Measurements from ENCODE around the gene CIC. TPM values are rescaled to one million over a fixed set of nuclear protein-coding genes. Genes with fewer than 3 reads are reported as not detected.
"Not testable (repeated sequence)": the region's sequence is repeated elsewhere in the genome, so short reads cannot be mapped to it uniquely, and the experiment has no call there.

The CIC gene
- total RNA-seq, 1 donor from 2014 or later = 33.7 TPM

GRCh38 chr19:42255766-42256745 lies 13.0 kb upstream of the CIC start:
- peak; percentile 82 for DNase-seq

GRCh38 chr19:42257842-42258241 lies 11.2 kb upstream of the CIC start:
- not testable (repeated sequence) for DNase-seq

GRCh38 chr19:42261763-42262162 lies 7.3 kb upstream of the CIC start:
- DNase-seq = no peak

- not testable (repeated sequence) for DNase-seq
Observed at GRCh38 chr19:42266105-42266504, 2.9 kb upstream of the CIC start.

- DNase-seq = not testable (repeated sequence)
Observed at GRCh38 chr19:42266928-42267603, 2.0 kb upstream of the CIC start.

DNA sequence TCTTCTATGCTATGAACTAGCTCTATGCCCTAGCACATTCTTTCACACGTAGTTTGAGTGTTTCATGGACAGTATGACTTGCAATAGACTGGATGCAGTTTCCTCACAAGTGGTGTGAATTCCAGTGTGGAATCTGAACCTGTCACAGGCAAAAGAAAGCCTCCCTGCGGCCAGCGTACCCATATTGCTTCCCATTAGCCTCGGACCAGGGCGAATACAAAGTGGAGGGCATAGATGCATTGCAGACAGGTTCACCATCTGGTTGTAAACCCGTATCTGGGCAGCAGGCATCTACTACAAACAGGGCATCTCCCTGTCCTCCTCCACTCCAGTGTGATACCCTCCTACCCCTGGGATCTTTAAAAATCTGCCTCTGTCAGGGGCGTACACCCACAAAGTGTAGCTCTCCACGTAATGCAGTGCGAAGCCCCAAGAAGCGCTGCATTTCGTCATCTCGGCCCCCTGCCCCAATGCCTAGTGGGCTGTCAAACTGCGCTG lies 1.4 kb upstream of the CIC start:
- no peak for DNase-seq

GRCh38 chr19:42268142-42268703 lies 829 bp upstream of the CIC start:
- peak; percentile 100 for DNase-seq

DNA sequence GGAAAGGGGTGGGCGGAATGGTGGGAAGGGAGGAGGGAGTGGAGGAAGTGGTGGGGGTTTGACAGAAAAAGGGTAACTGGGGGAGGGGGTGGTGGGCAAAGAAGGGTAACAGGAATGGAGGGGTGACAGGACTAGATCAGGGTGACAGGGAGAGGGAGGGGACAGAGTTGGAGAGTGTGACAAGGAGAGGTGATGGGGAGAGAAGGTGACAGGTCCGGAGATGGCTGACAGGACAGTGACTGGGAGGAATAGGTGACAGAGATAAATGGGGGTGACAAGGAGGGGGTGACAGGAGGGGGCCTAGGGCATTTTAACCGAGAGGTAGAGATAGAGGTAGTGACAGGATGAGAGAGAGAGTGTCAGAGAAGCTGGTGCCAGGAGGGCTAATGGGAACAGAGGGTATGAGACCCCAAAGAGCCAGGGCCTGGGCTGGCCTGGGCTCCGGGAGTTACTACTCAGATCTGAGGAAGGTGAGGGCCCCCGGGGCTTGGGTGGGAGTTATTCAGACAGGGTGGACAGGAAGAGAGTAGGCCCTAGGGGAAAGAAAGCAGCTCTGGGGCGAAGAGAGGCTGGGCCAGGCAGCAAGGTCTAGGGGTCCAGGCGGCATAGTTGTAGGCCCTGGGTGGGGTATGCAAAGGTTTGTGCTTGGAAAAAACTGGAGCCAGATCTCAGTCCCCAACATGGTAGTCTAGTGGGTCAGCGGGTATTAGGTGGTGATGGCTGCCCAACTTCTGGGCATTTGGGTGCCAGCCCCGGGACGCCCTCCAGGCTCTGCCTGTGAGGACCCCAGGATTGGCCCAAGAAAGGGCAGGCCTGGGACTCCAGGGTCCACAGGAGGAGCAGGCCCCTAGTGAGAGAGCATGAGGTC lies 660 bp downstream of the CIC start:
- DNase-seq = peak; percentile 19

GRCh38 chr19:42270346-42271044 lies 1.4 kb downstream of the CIC start:
- peak; percentile 48 for DNase-seq

- no peak for DNase-seq
Observed at GRCh38 chr19:42271045-42271419, 2.0 kb downstream of the CIC start.

DNA sequence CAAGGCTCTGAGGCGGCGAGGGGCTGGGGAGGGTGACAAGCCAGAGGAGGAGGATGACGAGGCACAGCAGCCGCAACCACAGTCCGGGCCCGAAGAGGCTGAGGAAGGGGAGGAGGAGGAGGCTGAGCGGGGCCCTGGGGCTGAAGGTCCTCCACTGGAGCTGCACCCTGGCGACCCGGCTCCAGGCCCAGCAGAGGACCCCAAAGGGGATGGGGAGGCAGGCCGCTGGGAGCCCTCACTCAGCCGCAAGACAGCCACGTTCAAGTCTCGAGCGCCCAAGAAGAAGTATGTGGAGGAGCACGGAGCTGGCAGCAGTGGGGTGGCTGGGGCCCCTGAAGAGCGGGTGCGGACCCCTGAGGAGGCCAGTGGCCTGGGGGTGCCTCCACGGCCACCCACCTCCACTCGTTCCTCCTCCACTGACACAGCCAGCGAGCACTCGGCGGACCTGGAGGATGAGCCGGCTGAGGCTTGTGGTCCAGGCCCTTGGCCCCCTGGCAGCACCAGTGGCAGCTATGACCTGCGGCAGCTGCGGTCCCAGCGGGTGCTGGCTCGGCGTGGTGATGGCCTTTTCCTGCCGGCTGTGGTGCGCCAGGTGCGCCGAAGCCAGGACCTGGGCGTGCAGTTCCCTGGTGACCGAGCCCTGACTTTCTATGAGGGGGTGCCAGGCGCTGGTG lies 2.9 kb downstream of the CIC start:
- no peak for DNase-seq

GRCh38 chr19:42272535-42272897 lies 3.5 kb downstream of the CIC start:
- no peak for DNase-seq

DNA sequence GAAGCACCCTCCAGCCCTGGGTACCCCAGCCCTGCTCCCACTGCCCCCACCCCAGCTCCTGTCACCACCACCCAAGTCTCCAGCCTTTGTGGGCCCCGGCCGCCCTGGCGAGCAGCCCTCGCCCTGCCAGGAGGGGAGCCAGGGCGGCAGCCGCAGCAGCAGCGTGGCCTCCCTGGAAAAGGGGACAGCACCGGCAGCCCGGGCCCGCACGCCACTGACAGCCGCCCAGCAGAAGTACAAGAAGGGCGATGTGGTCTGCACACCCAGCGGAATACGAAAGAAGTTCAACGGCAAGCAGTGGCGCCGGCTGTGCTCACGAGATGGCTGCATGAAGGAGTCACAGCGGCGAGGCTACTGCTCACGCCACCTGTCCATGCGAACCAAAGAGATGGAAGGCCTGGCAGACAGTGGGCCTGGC lies 3.9 kb downstream of the CIC start:
- DNase-seq = no peak

DNA sequence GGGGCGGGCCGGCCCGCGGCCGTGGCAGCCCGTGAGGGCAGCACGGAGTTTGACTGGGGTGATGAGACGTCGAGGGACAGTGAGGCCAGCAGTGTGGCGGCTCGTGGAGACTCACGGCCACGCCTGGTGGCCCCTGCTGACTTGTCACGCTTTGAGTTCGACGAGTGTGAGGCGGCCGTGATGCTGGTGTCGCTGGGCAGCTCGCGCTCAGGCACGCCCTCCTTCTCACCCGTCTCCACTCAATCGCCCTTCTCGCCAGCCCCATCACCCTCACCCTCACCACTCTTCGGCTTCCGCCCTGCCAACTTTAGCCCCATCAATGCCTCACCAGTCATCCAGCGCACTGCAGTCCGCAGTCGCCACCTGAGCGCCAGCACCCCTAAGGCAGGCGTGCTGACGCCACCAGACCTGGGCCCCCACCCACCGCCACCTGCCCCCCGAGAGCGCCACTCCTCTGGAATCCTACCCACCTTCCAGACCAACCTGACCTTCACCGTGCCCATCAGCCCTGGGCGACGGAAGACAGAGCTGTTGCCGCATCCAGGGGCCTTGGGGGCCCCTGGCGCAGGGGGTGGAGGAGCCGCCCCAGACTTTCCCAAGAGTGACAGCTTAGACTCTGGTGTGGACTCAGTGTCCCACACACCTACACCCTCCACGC lies 4.5 kb downstream of the CIC start:
- DNase-seq = no peak

DNA sequence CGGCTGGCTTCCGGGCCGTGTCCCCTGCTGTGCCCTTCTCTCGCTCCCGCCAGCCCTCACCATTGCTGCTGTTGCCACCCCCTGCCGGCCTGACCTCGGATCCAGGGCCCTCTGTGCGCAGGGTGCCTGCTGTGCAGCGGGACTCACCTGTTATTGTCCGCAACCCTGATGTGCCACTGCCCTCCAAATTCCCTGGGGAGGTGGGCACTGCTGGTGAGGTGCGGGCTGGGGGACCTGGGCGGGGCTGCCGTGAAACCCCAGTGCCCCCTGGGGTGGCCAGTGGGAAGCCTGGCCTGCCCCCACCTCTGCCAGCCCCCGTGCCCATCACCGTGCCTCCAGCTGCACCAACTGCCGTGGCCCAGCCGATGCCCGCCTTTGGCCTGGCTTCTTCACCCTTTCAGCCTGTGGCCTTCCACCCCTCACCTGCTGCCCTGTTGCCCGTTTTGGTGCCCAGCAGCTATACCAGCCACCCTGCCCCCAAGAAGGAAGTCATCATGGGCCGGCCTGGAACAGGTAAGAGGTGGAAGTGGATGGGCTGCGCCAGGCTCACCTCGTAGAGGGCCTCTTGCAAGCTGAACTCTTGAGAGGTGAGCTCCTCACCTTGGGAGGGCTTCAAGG lies 5.1 kb downstream of the CIC start:
- DNase-seq = no peak

DNA sequence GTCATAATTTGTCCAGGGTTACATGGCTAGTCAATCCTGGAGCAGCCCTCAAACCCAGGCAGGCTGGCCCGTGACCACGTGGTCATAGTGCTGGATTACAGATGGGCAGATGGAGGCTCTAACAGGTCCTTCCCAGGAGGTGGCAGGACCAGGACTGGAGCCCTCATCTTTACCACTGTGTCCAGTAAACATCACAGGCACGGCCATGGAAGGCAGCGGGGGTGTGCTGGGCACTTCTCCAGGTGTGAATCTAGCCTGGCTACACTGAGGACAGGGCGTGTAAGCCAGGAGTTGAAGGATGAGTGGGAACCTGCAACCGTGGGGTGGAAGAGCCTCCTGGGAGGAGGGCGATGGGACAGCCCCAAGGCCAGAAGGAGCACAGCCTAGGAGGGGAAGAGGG lies 6.1 kb downstream of the CIC start:
- DNase-seq = no peak

- DNase-seq = no peak
Observed at GRCh38 chr19:42275517-42275916, 6.5 kb downstream of the CIC start.

DNA sequence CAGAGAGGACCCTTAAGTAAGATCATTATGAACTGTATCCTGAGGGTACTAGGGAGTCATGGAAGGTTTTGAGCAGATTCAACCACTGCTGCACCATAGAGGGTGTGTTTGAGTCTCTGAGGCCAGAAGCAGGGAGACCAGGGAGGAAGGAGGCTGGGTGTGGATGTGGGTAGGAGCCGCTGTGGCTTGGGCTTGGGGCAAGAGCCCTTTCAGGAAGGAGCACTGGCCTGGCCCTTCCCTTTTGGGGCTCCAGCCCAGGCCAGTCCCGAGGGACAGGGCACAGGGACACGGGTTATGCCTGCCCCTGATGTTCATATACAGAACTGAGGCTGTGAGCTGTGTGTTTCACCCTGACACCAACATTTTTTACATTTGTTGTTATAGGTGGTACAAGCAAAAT lies 7.2 kb downstream of the CIC start:
- DNase-seq = no peak

- no peak for DNase-seq
Observed at GRCh38 chr19:42276821-42277220, 7.8 kb downstream of the CIC start.
